Stromal cell of bone marrow (primary cell): ENCODE results near the gene HOXA7.

Experiments
- DNase-seq: peaks from one replicate; pipeline ENCODE4 v3.0.0-alpha.2; 2012; ENCODE audit warnings: low read depth

HOXA7 gene

DNA sequence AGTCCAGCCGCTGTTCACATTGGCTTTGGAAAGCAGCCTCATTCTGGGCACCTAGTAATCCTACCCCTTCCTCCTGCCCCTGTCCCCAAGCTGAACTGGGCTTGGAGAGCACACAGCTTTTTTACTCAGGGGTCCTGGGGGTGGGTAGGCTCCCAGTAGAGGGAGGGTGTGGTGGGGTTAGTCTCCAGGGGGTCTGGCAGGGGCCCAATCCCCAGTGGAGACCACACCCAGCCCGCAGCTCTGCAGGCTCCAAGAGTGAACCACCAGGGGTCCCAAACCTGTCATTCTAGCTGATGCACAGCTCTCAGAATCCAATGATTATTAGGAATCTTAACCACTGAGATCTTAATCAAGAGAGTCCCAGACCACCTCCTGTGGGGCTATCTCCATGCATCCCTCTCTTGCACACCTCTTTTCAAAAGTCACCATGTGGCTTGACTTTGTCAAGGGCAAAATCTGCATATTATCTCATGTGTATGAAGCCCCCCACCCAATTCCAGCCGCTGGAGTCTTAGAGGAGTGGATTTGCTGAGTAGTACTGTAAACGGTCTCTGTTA lies 25.9 kb upstream of the HOXA7 start:
- no peak for DNase-seq

DNA sequence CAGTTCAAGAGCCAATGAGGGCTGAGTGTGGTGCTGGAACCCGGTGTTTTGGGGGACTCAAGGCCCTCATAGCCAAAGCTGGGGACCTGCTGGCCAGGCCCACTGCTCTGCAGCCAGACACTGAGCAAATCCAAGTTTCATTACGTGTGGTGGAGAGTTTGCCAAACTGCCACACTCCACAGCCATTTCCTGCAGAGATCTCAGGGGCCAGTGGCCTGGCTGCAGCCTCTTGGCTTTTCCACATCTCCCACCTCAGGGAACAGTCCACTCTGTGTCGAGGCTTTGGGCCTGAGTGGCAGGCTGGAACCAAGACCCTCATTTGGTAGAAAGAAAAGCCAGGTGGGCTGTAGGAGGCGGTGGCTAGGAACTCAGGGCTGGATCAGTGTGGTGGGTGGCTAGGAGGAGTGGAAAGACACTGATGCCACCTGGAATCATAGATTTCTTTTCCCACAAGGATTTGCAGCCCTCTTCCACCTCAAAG lies 25.4 kb upstream of the HOXA7 start:
- DNase-seq: no peak

DNA sequence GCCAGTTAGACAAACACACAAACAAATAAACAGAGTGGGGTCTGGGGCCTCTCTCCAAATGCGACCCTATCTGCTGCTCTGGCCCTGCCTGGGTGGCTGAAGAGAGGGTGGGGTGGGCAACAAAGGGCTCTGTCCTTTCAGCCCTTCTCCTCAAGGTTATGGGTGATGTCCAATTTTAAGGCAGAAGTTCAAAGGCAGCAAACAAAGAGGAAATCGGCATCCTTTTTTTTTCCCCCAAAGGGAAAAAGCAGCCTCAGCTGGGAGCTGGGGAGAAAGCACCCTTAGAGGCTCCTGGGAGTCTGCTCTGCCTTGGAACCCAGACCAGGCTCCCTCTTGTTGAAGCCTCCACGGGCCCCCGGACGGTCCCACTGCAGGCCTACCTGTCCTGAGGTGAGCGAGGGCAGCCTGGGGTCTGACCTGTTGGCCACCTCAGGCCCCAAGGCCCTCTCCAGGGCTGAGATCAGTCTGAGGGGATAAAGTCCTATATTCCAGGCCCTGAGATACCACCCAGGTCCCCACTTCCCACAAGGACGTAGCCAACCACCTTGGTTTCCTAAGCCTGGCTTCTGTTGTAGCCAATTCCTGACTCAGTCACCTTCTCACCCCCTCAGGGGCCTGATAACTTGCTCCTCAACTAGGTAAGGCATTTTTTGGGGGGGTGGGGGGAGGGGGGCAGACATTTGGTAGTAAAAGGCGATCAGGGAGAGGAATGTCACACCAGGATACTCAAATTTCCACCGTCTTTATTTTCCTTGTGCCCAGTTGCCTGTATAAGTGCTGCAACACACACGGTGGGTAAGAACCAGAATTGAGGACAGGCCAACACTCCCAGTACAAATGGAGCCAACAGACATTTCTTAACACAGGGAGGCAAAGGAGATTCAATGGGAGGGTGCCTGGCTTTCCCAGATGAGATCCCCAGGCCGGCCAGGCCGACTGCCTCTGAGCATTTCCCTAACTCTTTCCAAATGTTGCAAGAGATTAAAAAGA lies 24.3 kb upstream of the HOXA7 start:
- no peak for DNase-seq

DNA sequence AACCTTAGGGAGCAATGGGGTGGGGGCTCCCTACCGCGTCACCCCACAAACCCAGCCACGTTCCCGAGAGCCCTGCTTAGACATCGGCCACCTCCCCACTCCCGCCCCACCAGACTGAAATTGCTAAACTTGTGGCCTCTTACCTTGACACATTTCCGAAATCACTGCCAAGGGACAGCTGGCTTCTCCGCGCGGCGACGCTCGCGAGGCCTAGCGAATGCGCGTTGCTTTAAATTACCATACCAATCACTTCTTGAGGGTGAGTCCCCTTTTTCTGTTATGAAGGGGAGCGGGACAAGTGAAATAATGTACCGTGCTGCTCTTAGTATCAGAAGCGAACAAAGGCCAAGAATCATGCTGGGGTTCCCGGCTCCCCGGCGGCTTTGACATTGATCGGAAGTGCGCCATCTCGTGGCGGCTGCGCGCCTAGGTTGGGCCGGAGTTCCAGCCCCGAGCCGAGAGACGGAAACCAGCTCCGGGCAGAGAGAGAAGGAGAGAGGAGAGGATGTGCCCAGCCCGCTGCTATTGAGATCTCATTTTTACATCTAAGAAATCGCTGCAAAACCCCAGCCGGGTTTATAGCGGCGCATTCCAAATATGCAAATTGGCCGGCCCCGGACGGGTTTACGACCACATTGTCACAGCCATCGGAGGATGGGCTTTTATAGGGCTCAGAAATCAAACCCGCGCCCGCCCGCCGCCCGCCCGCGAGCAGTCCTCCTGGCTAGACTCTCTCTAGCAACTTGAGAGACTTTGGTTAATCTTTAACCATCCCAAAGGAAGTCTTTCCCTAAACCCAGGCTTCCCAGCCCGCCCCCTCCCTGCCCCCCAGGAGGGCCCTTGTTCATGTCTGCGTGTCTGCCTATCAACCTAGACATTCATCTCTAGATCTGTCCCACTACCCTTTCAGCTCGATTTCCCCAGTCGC lies 23.3 kb upstream of the HOXA7 start:
- DNase-seq: peak; percentile 79

GRCh38 chr7:27179030-27179429 lies 22.6 kb upstream of the HOXA7 start:
- DNase-seq: no peak

DNA sequence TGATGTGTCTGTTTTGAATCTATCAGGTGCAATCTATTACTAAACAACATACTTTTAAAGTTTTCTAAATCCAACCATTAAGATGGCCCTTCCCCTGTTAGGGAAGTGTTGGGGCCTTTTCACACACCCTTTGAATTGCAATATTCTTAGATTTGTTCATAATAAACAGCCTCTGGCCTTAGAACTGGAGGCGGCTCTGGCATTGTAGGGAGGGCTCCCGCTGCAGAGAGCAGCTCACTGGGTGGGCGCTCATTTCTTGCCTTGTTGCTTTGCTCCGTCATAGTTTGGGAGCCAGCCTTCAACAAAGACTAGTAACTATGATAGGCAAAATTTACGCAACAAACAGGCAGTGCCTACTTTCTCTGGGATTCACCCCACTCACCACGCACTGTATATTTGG lies 21.9 kb upstream of the HOXA7 start:
- no peak for DNase-seq

DNA sequence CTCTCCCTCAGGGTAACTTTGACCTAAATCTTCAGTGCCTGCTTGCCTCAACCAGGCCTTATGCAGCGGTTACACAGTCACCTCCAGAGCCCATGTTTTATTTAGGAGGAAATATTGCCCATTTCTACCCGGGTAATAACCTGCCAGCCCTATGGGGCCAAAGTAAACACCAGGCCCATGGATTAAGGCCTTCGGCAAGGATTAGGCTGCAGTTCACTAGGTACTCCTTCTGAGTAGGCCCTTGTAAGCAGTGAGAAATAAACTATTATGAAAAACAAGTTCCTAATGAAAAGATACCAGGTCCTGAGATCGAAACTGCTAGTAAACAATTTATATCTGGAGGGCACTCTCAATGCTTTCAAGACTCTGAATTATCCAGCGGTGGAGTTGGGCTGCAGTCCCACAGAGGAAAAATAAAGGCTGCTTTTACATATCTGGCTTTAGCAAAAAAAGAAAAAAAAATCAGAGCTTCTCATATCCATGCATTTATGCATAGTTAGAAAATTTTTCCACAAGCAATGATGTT lies 21.4 kb upstream of the HOXA7 start:
- no peak for DNase-seq

- no peak for DNase-seq
Observed at GRCh38 chr7:27176962-27177794, 20.7 kb upstream of the HOXA7 start.

- DNase-seq: no peak
Observed at GRCh38 chr7:27176524-27176845, 20.0 kb upstream of the HOXA7 start.

- DNase-seq: no peak
Observed at GRCh38 chr7:27175626-27176523, 19.4 kb upstream of the HOXA7 start.

DNA sequence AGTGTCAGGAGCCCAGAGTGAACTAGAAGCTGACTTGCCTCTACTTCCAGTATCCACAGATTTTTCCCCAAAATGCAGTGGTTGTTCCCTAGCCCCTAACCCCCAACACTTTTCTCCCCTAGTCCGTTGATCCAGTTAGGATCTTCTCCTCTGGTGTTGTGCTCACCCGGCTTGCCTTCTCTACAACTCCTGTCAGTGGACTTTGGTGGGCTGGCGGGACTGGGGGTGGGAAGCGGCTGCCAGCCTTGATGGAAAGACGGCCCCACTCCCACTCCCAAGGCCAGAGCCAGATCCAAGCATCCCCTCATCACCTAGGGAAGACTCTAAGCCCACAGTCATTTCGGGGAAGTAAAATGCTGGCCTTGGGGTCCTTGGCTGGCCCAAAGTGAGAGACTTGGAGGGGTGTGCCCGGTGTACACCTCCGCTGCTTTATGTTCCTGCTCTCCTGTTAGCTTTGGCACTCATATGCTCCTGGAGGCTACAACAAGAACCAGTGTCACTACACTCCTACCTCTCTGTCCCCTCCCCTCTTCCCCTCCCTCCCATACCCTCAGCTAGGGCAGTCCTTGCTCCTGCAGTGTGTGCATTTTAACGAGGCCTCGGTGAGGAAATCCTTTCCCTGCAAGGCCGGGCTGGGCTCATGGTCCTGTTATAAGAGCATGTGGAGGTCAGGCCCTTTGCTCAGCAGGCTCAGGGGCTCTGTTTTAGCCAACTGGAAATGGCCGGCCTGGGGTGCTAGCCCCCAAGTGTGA lies 18.6 kb upstream of the HOXA7 start:
- DNase-seq: no peak

DNA sequence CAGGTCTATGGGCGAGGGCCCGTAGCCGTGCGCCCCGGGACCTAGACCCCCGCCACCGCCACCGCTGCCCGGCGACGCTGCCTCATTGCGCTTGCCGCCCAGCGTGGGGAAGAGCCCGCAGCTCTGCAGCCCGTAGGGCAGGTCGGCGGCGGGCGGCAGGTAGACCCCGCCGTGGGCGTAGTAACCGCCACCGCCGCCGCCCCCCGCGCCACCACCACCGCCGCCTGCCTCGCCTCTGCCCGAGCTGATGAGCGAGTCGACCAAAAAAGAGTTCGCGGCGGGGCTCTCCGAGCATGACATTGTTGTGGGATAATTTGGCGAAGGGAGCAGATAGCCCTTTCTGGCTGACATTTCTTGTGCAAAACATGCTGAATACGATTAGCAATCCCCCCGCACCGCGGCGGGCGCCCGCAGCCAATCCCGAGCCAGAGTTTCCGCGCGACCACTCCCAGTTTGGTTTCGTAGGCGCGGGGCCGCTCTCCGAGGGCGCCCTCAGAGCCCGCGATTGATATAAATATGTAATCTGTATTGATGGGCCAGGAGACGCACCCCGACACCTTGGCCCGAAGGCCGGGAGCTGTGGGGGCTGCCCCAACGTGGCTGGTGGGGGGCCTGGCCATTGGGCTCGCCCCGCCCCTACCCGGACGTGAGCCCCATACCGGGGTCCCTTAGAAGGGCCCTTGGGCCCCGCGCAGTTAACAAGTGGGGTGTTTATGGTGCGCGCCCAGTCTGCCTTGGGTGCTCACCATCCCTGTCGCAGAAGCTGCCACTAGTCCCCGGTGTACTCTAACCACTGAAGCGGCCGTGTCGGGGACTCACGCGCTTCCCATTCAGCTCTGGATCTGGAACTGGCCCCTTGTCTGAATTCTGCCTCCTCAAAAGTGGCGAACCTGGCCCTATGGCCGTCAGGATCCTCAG lies 17.7 kb upstream of the HOXA7 start, which contains the start of gene HOXA10:
Gene HOXA10 (minus strand): TSS at position 365 of the 918 bp plus-strand sequence. CDS start 14 bp downstream, at position 351.
- no peak for DNase-seq

DNA sequence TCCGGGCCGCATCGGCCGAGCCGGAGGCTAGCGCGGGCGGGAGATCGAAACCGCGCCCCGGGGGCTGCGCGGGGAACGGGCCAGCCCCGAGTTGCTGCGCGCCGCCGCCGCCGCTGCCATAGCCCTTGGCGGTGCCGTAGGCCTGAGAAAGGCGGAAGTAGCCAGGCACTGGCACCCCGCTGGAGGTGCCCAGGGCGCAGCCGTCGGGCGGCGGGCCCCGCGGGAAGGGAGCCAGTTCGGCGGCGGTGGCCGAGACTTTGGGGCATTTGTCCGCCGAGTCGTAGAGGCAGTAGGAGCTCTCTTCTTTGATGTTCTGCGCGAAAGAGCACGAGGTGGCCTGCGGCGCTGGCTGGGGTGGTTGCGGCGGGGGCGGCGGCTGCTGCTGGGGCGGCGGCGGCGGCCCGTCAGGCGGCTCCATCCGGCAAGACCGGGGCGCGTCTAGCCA lies 17.1 kb upstream of the HOXA7 start:
- DNase-seq: no peak

GRCh38 chr7:27172823-27173510 lies 16.5 kb upstream of the HOXA7 start:
- peak; percentile 77 for DNase-seq

GRCh38 chr7:27172315-27172774 lies 15.9 kb upstream of the HOXA7 start:
- no peak for DNase-seq

GRCh38 chr7:27171637-27172314 lies 15.3 kb upstream of the HOXA7 start:
- no peak for DNase-seq

- no peak for DNase-seq
Observed at GRCh38 chr7:27171325-27171636, 14.8 kb upstream of the HOXA7 start.
